Stimulated activated CD8-positive, alpha-beta memory T cell treated with anti-CD3 and anti-CD28 coated beads, Interleukin-7, amount 100 ng/mL, for 1 hour (primary cell): ENCODE measurements around the gene ELK4.
"Not testable (repeated sequence)": the region's sequence is repeated elsewhere in the genome, so short reads cannot be mapped to it uniquely, and the experiment has no call there.

Experiments
- DNase-seq, 2 donors: peaks; one replicate each; pipeline ENCODE4 v3.0.0-alpha.2; 2020; ENCODE audit warnings: low read depth in 2 of 2

Gene ELK4

GRCh38 chr1:205664399-205665017 lies 32.7 kb upstream of the ELK4 start:
- no peak for DNase-seq

DNA sequence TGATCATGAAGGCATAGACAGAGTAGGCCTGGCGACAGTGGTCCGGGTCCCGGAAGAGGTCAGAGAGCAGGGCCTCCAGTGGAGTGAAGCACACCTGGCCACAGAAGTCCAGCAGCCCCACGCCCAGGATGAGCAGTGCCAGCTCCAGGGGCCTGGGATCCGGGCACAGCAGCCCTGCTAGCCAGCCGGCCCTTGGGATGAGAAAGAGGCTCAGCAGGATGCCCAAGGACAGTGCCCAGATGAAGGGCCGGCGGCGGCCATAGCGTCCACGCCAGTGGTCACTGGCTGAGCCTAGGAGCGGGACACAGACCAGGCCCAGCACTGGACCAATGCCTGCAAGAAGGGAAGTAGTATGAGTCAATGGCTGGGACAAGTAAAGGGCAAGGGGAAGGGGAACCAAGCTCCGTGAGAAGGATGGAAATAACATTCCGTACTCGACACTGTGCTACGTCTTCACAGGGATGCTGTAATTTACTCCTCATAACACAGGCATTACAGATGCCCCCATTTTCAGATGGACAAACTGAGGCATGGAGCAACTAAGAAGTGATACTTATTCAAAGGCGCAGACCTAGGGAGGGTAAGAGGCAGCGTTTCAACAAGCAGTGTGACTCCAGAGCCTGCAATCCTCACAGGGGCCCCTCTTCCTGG lies 31.6 kb upstream of the ELK4 start:
- no peak for DNase-seq

DNA sequence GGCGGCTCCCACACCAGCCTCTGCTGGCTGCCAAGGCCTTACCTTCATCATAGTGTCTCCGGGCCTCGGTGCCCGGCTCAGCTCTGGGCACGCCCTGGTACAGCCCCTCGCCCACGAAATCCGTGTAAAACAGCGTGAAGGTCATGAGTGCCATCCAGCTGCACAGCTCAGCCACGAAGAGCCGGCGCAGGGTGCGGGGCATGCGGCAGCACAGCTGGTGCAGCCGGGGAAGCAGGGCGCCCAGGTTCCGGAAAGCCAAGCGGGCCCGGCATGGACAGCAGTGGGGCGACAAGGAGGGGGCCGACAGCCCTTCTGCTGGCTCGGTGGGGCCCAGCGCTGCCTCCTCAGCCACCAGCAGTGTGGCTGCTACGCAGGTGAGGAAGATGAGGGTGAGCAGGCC lies 31.0 kb upstream of the ELK4 start:
- no peak for DNase-seq

DNA sequence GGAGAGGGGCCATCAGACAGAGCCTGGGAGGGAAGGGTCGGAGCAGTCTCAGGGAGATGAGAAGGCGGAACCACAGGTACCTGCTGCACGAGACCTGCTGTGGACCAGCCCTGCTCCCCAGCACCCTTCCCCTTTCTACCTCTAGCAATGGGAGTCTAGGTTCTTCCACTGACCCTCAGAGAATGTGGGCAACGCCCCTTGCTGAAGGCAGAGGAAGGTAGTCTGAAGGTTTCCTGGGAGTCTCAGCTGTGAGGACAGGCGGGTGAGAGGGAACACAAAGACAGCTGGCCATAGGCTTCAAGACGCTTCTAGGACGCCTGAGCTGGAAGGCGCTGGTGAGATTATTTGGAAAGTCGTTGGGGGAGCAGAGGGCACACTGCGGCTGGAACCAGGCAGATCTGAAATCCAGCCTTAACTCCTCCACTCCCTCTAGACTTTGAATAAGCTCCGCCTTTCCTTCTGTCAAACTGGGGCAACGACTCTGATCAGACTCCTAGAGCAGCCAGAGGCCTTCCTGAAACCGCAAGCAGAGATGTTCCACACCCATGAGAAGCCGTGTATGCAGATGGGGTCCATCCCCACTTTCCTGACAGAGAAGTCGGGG lies 30.4 kb upstream of the ELK4 start:
- DNase-seq, result no peak

DNA sequence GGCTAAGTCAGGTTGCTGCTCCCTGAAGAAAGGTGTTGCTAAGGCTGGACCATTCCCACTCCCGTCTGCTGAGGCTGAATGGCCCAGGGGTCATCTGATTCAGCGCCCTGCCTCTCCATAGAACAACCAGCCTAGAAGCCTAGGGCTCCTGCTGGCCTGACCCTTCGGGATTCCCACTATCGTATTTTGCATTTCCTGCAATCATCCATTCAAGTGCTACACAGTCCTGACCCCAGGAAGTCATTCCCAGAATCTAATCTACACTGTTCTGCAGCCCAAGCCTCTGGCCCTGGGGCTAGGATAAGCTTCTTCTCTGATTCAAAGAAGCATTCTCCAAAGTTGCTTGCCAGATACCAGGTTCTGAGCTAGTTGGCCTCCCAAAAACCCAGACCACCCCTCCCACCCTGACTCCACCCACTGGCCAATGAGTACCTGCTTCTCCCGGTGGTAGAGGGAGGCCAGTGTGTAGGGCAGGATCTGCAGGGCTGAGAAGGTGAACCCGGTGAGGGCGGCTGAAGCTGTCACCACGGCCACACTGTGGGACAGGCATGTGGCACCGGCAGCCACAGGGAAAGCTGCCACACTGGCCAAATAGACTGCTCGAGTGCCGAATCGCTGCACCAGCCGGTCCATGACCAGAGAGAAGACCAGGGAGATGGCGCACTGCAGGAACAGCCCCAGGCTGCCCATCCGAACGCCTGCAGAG lies 29.8 kb upstream of the ELK4 start:
- no peak for DNase-seq

DNA sequence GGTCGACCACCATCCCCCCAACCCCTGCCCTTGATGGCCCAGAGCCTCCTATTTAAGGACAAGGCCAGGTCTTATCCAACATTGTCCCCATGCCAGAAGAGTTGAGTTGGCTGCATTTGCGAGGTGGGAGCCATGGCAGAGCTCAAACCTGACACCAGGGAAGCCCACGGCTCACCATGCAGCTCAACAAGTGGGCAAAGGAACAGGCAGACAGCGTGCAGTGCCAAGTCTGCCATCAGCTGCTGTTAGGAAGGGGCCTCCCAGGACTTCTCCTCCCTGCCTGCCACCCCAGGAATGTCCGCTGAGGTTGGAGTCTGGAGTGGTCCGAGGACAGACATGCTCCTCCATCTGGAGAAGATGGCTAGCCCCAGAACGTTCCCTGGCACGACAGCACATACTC lies 28.6 kb upstream of the ELK4 start:
- no peak for DNase-seq

GRCh38 chr1:205658943-205659581 lies 27.3 kb upstream of the ELK4 start:
- DNase-seq, result peak; percentile 36 to 57

- no peak for DNase-seq
Observed at GRCh38 chr1:205656236-205656635, 24.4 kb upstream of the ELK4 start.

GRCh38 chr1:205652984-205653383 lies 21.2 kb upstream of the ELK4 start:
- no peak for DNase-seq

DNA sequence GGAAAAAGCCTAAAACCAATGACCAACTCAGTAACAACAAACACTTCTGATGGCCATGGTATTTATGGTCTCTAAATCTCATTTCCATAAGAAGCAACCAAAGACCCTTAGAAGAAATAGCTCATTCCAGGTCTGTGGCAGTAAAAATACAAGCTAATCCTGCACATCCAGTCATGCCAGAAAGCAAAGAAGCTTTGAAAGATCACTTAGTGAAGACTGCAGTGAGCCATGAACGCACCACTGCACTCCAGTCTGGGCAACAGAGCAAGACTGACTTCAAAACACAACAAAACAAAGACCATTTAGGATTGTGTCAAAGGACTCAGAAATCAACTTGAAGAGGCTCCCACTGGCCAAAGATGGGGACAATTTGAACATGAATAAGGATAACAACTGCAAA lies 18.4 kb upstream of the ELK4 start:
- no peak for DNase-seq

DNA sequence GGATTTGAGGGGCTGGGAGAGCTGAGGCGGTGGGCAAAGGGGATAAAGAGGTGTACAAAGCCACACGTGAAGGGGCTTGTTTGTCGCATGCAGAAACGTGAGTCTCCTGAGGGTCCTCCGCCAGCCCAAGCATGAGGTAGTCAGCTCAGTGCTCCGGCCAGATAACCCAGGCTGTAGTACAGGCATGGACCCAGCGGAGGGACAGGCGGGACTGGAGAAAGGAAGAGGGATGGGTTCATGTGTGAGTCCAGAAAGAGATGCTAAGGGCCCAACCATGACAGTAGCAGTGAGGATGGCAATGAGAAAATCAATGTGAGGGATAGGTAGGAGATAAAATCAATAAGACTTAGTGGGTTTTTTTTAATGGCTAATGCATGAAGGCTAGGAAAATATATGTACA lies 13.7 kb upstream of the ELK4 start:
- no peak for DNase-seq

DNA sequence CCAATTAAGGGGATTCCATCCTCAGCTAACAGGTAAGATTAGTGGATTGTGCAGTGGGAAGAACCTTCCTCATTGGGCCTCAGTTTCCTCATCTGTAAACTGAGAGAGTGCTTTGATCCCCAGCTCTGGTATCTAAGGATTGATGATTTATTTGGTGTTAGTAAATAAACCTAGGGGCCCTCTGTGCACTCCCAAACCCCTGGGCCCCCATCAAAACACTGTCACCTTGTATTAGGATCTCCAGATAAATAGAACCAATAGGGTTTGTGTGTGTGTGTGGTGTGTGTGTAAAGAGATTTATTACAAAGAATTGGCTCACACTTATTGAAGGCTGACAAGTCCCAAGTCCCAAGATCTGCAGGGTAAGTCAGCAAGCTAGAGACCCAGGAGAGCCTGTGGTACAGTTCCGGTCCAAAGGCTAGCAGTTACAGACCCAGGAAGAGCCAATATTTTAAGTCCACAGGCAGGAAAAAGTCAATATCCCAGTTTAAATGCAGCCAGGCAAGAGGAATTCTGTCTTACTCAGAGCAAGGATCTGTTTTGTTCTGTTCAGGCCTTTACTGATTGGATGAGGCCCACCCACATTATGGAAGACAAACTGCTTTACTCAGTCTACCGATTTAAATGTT lies 11.0 kb upstream of the ELK4 start:
- no peak for DNase-seq

DNA sequence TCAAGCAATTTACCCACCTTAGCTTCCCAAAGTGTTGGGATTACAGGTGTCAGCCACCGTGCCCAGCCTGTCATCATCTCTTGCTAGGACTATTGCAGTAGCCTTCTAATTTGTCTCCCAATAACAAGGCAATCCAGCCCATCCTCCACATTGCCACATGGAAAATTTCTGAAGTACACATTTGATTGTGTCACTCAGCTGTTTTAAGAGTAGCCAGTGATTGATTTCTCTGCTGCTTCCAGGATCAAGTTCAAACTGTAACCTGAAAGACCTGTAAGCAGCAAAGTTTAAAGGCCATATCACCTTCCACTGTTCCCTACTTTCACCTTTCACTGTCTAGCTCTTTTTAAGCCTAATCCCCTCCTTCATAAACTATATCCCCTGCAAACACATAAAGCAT lies 7.8 kb upstream of the ELK4 start:
- DNase-seq, result no peak

GRCh38 chr1:205637854-205638468 lies 6.2 kb upstream of the ELK4 start:
- DNase-seq, result no peak

DNA sequence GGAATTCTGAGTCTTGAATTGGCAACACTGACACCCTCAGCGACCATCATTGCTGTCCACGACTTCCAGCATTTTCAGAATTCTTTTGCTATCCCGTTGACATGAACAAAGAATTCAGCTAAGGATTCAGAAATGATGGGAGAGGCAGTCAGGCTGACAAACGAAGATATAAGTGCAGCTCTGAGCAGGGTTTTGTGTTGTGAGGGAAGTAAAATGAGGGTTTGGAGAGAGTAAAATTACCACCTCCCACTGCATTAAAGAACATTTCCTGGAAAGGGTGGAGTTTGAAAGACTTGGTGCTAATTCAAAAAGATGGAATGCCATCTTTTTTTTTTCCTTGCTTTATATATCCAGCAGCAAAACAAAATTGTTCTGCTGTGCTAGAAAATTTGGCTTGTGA lies 4.9 kb upstream of the ELK4 start:
- DNase-seq, result no peak

GRCh38 chr1:205636138-205636530 lies 4.3 kb upstream of the ELK4 start:
- not testable (repeated sequence) for DNase-seq

GRCh38 chr1:205633421-205633976 lies 1.7 kb upstream of the ELK4 start:
- no peak for DNase-seq

DNA sequence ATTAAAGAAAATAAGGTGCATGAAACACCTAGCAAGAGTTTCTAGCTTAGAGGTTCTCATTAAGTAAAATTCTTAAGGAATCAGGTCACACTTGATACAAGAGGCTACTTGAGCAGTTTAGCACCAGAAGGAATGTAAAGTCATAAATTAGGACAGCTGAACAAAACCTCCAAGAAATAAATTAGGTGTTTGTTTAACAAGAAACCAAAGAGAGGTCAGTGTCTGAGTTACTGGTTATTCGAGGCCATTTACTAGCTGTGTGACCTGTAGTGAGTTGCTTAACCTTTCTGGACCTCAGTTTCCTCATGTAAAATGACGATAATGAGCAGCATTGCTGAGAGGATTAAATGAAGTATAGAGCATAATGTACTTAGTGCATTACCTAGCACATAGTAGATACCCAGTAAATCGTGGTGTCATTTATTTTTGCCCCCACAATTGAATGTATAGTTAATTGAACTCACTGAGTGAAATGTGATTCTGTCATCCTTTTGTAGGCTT lies 908 bp upstream of the ELK4 start:
- no peak for DNase-seq

- peak; percentile 44 to 52 for DNase-seq
Observed at GRCh38 chr1:205631010-205631767, 622 bp downstream of the ELK4 start.

DNA sequence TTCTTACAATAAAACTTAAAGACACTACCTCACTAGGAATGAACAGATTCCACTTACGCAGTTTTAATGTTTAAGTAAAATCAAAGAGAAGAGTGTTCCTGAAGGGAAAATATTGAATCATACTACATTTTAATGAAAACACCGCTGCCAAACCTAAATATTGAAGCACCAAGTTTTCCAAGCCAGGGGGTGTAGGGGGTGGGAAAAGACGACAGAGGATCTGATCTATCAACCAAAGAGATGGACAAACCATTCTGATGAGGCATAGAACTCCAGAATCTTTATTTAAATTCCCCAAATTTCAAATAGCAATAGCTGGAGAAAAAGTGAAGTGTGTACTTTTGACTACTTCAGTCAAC lies 1.2 kb downstream of the ELK4 start:
- DNase-seq, result no peak
